WTC11 (cell line): ENCODE measurements around the gene MDGA2. TPM values are rescaled to one million over a fixed set of nuclear protein-coding genes. Genes with fewer than 3 reads are reported as not detected.

Experiments used
- CDX4 ChIP-seq: fragments of 250-450 bp; sonication (Bioruptor Pico); IDR thresholded peaks from 2 replicates; pipeline ENCODE4 v1.9.0; 2021; ENCODE audit warnings: moderate library complexity, mild to moderate bottlenecking, inconsistent platforms, borderline replicate concordance
- CTCF ChIP-seq: fragments of 200-600 bp; IDR thresholded peaks from 2 replicates; pipeline ENCODE4 v1.8.0; 2022; ENCODE audit warnings: antibody characterized with exemption
- EMX1 ChIP-seq: fragments of 250-450 bp; sonication (Bioruptor Pico); IDR thresholded peaks from 2 replicates; pipeline ENCODE4 v1.8.0; 2021; ENCODE audit warnings: mild to moderate bottlenecking
- NFYB ChIP-seq: sonication (generic); formaldehyde crosslinking; conservative IDR thresholded peaks from 2 replicates; pipeline ENCODE4 v1.8.0; 2022; ENCODE audit warnings: low read depth, missing genetic modification reagents
- NR1H2 ChIP-seq: sonication (generic); formaldehyde crosslinking; IDR thresholded peaks from 2 replicates; pipeline ENCODE4 v1.9.0; 2021; ENCODE audit warnings: mild to moderate bottlenecking, moderate library complexity, missing genetic modification reagents
- TEAD4 ChIP-seq: sonication (generic); formaldehyde crosslinking; IDR thresholded peaks from 2 replicates; pipeline ENCODE4 v1.8.0; 2022; ENCODE audit warnings: mild to moderate bottlenecking, missing genetic modification reagents
- ZNF263 ChIP-seq: sonication (generic); formaldehyde crosslinking; IDR thresholded peaks from 2 replicates; pipeline ENCODE4 v1.8.1; 2022; ENCODE audit warnings: low read depth, mild to moderate bottlenecking, moderate library complexity, missing genetic modification reagents
- total RNA-seq: library from RNA; stranded (reverse); gene quantifications from 3 replicates; pipeline ENCODE4 v1.2.3, GENCODE V29; 2021

The MDGA2 gene
- total RNA-seq, 1 experiment from 2014 or later, result 4.9 TPM

- TF ChIP-seq CDX4 (no peak), TEAD4 (CRISPR knock-in tag) (no peak), CTCF (no peak), NR1H2 (no peak), EMX1 (CRISPR knock-in tag) (no peak), NFYB (CRISPR knock-in tag) (no peak), ZNF263 (CRISPR knock-in tag) (no peak)
Observed at GRCh38 chr14:46793144-46793543, 882.3 kb downstream of the MDGA2 start (continued).
